Hepatic stellate cell (primary cell): ENCODE data around the gene OR10K2.
"Not testable (repeated sequence)": the region's sequence is repeated elsewhere in the genome, so short reads cannot be mapped to it uniquely, and the experiment has no call there.

Experiments used
- DNase-seq: peaks from one replicate; pipeline ENCODE4 v3.0.0; 2011; ENCODE audit warnings: low spot score

The OR10K2 gene, protein sequence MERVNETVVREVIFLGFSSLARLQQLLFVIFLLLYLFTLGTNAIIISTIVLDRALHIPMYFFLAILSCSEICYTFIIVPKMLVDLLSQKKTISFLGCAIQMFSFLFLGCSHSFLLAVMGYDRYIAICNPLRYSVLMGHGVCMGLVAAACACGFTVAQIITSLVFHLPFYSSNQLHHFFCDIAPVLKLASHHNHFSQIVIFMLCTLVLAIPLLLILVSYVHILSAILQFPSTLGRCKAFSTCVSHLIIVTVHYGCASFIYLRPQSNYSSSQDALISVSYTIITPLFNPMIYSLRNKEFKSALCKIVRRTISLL

DNA sequence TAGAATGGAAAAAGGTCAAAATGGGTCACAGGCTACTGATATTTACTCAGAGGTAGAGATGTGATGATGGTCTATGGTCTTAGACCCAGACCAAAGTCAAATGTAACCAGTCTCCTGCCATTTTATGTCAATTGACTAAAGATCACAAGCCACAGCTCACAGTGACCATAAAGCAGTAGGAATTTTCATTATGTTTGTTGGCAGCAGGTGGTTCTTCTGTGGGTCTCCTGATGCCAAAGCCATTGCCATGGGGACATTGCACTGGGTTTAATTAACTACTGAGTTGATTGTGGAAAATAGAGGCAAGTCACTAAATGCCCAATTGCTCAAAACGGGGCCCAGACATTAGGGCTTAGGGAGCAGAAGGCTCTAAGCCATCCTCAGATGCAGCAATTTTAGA is at the start of gene OR10K2:
Gene OR10K2 (minus strand): TSS at position 101 of the 400 bp plus-strand sequence. CDS start 5,371 bp downstream, outside the sequence.
- DNase-seq: no peak

DNA sequence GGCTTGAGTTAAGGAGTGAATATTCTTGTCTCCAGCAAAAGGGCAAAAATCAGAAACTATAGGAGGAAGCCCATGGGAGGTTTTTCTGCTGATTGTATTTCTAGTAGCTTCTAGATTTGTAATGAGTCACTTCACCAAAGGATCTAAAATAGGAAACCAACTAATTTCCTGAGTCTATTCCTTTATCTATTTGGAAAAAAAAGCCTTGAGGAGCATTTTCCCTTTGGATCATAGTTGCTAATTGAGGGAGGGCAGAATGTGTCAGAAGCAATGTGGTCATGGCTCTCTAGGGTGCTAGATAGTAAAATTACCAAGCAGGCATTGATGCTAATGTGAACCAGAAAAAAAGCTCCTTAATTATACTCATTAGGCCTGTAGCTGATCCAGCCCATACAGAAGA is 45.9 kb upstream of the OR10K2 start, which contains the start of gene OR10R2:
Gene OR10R2 (plus strand): TSS at position 301 of the 400 bp plus-strand sequence. CDS start 106 bp downstream, outside the sequence.
- DNase-seq: no peak

DNA sequence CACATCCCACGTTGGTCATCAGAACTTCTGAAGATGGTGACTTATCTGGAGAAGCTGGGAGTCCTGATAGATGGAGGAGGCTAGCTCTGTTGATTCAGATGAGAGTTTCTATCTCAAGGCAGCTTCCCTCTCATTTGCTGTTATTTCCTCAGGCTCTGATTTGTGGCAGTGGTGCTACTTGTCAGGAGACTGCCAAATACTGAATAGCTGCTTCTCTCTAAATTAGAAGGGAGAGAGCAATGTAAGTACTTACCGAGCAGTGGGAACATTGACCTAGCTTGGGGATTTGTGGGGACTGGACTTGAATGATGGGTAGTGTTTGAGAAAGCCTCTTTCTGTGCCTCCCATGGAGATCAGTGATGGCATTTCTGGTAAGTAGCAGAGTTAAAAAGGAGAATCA is 35.5 kb upstream of the OR10K2 start, which contains the start of gene OR10K1:
Gene OR10K1 (plus strand): TSS at position 301 of the 400 bp plus-strand sequence. CDS start 3,728 bp downstream, outside the sequence.
- no peak for DNase-seq

DNA sequence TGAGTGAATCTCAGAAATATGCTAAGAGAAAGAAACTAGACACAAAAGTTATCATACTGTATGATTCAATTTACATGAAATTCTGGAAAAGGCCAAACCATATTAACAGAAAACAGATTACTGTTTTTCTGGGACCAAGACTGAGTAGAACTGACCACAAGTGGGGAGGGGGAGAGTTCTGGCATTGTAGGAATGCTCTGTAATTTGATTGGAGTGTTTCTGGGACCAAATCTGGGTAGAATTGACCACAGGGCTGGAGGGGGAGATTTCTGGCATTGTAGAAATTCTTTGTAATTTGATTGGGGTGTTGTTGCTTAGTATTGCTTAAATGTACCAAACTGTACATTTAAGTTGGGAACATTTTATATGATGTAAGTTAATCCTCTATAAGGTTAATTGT is 32.2 kb upstream of the OR10K2 start:
- DNase-seq: no peak

DNA sequence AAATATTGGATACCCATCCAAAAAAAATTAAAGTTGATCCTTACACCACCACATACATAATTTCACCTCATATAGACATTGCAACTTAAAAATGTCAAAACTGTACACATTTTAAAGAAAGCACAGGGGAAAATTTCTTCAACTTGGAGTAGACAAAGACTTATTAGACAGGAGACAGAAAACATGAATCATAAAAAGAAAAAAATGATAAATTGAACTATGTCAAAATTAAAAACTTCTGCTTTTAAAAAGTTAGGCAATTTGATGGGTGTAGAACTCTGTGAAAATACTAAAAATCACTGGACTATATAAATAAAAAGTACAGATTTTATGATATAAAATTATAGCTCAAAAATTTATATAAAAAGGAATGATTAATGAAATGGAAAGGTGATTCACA is 31.2 kb upstream of the OR10K2 start:
- DNase-seq: no peak

DNA sequence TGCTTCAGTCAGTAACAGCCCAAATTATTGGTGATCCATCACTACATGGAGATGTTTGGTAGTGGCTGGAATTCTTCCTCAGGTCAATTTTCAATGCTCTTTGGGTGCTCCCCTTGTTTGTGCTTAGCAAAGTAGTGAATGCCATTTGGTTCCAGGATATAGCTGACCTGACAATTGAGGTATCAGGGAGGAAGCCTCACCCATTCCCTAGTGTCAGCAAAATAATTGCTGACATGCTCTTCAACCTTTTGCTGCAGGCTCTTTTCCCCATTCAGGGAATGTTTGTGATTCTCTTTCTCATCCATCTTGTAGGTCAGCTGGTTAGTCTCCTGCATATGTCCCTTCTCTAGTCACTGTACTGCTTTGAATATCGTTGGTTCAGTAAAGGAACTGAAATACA is 28.5 kb upstream of the OR10K2 start:
- no peak for DNase-seq

DNA sequence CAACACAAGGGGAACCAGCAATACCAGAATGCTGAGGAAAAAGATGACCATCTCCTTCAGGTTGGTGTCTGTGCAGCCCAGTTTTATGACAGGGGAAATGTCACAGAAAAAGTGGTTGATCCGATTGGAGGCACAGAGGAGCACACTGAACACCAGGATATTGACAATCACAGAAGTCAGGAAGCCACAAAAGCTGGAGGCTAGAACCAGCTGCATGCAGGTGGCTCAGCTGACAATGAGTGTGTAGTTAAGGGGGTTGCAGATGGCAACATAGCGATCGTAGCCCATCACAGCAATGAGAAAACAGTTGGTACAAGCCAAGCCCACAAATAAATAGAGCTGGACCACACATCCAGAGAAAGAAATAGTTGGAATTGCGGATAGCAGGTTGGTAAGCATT is 19.3 kb upstream of the OR10K2 start:
- DNase-seq: no peak

DNA sequence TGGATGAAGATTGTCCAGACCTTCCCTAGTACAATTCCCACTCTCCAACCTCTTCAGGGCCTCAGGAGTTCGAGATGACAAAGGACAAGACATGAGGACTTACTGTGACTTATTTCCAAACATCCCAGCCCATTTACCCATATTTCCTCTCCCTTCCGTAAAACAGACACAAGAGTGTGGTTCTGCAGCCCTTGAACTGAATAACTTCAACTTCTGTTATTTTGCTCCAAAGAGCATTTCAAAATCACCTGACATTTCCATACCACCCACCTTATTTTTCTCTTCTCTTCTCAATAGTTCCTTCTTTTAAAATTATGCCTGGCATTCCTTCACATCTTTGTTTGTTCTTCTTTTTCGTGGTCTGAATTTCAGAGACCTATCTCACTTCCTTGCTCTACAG is 8.7 kb upstream of the OR10K2 start:
- no peak for DNase-seq

DNA sequence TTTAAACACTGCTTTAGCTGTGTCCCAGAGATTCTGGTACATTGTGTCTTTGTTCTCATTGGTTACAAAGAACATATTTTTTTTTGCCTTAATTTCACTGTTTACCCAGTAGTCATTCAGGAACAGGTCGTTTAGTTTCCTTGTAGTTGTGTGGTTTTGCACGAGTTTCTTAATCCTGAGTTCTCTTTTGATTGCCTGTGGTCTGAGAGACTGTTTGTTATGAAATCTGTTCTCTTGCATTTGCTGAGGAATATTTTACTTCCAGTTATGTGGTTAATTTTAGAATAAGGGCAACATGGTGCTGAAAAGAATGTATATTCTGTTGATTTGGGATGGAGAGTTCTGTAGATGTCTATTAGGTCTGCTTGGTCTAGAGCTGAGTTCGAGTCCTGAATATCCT is 4.1 kb upstream of the OR10K2 start:
- DNase-seq: not testable (repeated sequence)

DNA sequence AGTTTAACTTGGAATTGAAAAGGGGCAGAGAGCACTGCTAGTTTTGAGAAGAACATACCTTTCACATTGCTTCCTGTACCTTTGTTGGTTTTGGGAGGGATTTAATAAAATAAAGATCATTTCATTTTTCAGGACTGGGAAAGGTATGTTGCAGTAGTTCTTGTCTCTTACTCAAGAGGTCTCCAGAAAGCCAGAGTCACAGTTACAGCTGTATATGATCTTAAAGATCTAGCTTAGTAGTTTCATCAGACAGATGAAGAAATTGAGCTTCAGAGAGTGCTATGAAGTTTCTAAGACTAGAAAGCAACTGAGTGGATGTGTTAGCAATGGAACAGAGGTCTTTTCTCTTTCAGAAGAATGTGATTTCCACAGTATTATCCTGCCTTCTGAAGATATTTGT is 1.0 kb downstream of the OR10K2 start:
- DNase-seq: no peak

DNA sequence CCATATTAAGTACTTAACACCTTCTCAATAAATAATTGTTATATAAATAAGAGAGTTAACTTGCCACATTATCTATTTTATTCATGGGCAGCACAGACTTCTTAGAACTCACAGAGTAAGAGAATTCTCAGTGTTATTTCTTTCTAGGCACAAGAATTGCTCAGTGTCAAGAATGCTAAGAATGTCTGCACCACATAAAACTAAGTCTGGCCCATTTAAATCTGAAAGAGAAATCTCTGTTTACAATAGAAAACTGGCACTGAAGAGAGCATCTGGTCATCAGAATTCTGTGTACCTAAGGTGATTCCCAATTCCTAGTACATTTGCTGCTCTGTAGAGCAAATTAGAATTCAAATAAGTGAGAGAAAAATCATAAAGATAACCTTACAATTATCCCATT is 3.8 kb downstream of the OR10K2 start:
- no peak for DNase-seq

DNA sequence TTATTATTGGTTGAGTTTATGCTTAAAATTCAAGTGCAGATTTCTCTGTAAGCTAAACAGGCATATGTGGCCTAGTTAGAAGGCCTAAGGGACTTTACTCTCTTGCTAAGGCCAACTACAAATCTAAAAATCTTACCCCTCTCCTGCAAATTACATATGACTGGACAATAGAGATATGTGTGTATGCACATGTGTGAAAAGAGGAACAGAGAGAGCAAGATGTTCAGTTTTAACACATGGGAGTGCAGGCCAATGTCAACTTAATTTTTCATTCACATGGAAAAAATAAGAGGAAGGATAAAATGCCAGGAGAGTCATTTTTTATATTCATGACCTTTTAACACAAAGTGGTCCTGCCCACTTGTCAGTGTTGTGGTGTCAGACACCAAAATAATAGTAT is 8.5 kb downstream of the OR10K2 start:
- DNase-seq: no peak

DNA sequence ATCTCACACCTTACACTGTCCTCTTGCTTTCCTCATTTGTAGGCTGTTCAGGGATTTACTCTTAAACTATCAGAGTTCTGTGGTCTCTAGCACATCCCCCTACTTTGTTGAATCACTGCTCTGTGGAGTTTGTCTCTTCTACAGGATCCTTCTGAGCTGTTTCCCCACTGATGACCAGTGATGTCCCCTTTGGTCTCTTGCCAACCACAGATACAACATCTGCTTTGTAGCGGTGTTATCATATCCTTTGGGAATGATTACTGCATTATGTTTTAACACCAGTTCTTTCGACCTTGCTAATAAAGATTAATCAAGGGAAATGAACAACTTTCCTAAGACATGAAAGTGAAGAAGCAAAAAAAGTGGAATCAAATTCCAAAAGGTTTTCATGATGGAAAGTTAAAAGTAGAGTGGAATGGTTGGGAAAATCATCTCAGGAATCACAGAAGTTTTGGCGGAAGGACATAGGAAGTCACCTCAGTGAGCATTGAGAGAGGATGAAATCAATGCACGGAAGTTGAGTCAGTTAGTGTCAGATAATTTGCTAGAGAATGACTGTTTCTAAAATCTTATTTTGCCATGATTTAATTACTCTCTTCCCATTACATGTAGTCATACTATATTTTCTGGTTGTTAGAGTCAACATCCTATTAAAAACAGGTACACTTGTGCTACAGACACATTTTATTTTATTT is 11.2 kb downstream of the OR10K2 start:
- no peak for DNase-seq

DNA sequence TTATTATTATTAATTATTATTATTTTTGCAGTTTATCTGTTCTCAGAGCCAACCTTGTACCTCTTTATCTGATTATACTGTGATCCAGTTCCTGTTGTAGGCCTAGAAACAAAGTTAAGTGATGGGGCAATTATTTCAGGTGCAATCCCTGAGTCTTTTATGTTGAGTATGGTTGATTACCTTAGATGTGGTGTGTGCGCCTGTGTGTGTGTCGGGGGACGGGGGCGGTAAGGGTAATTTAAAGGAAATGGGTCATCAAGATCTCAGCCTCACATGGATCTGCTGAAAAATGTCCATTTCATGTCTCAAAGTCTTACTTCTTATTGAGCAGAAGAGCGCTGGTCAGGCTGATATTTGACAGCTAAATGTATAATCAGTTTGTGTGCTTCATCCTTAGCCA is 18.9 kb downstream of the OR10K2 start:
- no peak for DNase-seq

DNA sequence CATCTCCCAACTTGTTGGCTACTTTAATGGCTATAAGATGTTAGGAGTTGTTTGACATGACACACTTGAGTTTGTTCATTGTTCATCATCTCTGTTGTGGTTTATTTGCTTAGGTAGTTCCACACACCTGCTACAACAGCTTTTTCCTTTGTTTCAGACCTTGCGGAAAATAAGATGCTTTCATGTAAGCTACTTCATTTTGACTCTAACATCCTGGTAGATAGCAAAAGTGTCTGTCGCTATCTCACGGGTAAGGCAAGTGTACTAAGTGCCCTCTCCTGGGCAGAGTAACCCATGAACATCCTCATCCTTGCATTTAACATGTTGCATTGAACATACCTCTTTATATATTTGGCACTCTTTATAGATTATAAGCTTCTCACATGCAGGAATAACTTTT is 25.2 kb downstream of the OR10K2 start:
- no peak for DNase-seq

DNA sequence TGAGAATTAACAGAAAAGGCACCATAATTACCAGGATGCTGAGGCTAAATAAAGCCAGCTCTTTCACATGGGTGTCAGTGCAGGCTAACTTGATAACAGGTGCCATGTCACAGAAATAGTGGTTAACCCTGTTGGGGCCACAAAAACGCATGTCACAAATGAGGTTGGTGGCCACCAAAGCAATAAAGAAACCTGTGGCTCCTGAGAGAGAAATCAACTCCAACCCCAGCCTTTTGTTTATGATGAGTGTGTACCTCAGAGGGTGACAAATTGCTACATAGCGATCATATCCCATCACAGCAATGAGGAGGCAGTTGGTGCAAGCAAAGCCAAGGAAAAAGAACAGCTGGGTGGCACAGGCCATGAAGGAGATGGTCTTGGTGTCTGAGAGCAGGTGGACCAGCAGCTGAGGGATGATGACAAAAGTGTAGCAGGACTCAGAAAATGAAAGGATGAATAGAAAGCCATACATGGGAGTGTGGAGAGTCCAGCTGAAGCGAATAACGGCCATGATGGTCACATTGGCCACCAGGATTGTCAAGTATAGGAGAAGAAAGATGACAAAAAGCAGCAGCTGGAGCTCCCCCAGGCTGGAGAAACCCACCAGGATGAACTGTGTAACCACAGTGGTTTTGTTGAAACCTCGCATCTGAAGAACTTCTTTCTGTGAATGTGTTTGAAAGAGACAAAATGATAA is 27.1 kb downstream of the OR10K2 start, which contains the start of gene OR10T2:
Gene OR10T2 (minus strand): TSS at position 649 of the 697 bp plus-strand sequence. CDS start 0 bp downstream, at position 649.
- no peak for DNase-seq

DNA sequence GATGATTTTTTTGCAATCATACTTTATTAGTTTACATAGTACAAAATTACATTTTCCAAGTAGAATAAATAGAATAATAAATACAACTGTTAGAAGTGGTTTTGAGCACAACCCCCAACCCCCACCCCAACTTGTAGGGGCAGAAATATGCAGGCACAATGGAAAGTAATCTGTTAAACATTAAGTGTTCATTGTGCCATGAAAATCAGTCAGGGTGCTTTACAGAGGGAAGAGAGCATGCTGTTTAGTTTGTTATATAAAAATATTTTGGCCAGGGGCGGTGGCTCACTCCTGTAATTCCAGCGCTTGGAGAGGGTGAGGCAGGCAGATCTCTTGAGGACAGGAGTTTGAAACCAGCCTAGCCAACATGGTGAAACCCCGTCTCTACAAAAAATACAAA is 29.4 kb downstream of the OR10K2 start:
- no peak for DNase-seq

DNA sequence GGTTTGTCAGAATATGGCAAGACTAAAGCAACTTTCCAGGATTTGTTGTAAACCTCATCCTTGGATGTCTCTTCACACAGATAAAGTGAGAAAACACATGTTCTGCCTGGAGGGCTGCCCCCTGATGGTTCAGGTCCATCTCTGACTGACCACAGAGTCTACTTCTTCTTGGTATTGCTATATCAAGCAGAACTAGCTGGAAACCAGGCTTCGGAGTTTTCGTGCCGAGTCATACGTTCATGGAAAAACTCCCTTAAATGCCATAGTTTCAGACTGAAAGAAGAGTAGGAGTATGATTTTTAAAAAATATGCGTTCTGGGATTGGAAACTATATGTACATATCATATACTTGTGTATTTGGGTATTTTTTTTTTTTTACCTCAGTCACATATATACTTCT is 32.6 kb downstream of the OR10K2 start:
- no peak for DNase-seq

DNA sequence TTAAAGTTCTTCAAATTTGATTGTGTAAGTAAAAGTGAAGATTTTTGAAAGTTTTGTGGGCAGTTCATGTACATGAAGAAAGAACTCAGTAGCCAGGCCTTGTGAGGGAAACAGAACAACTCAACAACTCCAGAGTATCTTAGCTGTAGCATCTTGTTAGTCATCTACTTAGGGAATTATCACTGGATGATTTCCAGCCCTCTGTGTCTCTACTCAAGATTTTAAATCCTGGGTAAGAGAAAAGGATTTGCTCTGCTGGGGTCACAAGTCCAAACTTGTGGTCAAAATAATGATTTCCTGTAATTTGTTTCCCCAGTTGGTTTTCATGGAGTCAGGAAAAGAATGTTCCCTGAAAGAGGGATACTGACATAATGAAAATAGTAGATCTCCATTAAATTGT is 34.9 kb downstream of the OR10K2 start:
- DNase-seq: no peak

DNA sequence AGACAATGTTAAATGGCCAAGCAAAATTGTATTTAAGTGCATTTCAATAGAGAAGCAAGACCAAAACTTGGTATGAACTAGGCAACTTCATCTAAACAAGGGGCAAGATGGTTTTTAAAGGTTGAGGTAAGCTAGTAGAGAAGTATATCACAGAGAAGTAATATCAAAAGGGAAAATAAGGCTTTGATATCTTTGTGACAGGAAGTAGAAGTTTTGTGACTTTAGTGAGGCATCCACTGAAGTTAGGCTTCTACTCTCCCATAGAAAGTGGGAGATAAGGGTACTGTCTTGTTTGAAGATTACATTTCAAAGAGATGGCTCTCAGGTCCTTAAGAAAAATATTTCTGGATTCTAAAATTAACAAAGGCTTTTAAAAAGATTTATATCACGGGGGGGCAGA is 35.7 kb downstream of the OR10K2 start:
- DNase-seq: no peak

DNA sequence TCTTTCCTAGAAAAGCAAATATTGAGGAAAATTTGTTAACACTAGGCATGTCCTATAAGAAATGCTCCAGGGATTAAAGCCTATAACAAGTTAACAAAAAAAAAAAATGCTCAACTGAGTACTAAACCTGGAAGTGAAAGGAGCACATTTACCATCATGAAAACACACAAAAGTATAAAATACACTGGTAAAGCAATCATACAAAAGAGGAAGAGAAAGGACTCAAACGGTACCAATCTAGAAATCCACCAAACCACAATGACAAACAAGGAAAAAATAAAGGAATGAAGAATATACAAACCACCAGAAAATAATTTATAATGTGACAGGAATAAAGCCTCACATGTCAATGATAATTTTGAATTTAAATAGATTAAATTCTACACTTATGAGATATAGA is 51.2 kb downstream of the OR10K2 start:
- DNase-seq: no peak

DNA sequence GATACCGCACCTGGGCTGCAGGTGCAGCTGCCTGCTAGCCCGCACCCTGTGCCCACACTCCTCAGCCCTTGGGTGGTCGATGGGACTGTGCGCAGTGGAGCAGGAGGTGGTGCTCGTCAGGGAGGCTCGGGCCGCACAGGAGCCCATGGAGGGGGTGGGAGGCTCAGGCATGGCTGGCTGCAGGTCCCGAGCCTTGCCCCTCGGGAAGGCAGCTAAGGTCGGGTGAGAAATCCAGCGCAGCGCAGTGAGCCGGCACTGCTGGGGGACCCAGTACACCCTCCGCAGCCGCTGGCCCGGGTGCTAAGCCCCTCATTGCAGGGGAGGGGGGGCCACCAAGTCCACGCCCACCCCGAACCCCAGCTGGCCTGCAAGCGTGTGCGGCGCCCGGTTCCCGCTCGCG is 51.9 kb downstream of the OR10K2 start:
- not testable (repeated sequence) for DNase-seq
